ENCODE measurements around the gene SHC3.

GRCh38 chr9:89215342-89215741 lies 36.7 kb upstream of the SHC3 start:
- TF ChIP-seq CTCF (IDR thresholded peaks at IDR 0.05; ENCODE audit: extremely low read depth in 1 of 2, insufficient read depth in 1 of 2, low read depth in 1 of 2, low read length in 2 of 2) (no peak), POLR2A (IDR thresholded peaks at IDR 0.05; ENCODE audit: low read depth, low read length) (no peak), MYC (IDR thresholded peaks at IDR 0.05; ENCODE audit: low read depth, low read length) (no peak), POLR2AphosphoS5 (IDR thresholded peaks at IDR 0.05; ENCODE audit: insufficient read depth, low read depth, low read length) (no peak), FOS (IDR thresholded peaks at IDR 0.05; ENCODE audit: borderline replicate concordance, insufficient read depth, low read length) (no peak), MAX (IDR thresholded peaks at IDR 0.05; ENCODE audit: insufficient read depth, insufficient read length) (no peak)
